ENCODE results near the gene RELA. TPM values are rescaled to one million over a fixed set of nuclear protein-coding genes. Genes with fewer than 3 reads are reported as not detected.

RELA gene
- total RNA-seq, 2 experiments from 2014 or later: 48.0 to 78.9 TPM

DNA sequence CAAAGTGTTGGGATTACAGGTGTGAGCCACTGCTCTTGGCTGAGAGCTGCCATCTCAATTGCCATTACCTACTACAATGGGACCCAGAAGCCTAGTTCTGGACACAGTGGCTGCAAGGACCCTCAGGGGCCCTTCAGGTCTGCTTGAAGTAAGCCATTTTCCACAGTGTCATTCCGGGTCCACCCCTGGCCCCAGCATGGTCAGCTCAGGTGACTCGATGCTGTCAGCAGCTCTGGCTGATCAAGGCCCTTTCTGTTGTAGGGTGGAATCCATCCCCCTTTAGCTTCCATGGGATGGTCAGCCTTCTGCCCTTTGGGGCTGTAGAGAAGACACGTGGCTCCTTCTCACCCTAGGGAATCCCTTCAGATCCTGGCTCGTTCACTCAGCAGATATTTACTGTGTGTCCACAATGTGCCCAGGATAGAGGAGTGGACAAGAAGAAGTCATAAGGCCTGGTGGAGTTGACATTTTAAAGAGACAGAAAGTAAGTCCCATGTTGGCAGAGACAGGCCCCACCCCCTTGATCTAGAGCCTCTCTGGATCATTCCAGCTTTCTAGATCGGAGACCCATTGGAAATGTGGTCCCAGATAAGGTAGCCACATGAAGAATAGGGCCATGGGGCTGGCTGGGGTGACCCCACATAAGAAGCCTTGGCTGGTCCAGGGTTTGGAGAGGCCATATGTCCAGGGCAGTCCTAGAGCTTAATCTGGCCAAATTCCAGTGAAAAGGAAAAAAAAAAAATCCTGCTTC is 34.3 kb upstream of the RELA start:
- ChIA-PET CTCF (ENCODE audit: unreplicated experiment) (no interaction called here), POLR2A (interaction anchor here (0.6 kb wide), 1 partner anchor 127 kb away, joined by 3 read pairs; no protein-coding TSS in a partner anchor)
- H3K36me3 ChIP-seq (ENCODE audit: insufficient read depth, low read length): no peaks in the 10 kb centered on the region
- TF ChIP-seq EZH2phosphoT487 (IDR thresholded peaks at IDR 0.05; ENCODE audit: borderline replicate concordance, low read depth, low read length): no peak
- TF ChIP-seq, protein P1, sequence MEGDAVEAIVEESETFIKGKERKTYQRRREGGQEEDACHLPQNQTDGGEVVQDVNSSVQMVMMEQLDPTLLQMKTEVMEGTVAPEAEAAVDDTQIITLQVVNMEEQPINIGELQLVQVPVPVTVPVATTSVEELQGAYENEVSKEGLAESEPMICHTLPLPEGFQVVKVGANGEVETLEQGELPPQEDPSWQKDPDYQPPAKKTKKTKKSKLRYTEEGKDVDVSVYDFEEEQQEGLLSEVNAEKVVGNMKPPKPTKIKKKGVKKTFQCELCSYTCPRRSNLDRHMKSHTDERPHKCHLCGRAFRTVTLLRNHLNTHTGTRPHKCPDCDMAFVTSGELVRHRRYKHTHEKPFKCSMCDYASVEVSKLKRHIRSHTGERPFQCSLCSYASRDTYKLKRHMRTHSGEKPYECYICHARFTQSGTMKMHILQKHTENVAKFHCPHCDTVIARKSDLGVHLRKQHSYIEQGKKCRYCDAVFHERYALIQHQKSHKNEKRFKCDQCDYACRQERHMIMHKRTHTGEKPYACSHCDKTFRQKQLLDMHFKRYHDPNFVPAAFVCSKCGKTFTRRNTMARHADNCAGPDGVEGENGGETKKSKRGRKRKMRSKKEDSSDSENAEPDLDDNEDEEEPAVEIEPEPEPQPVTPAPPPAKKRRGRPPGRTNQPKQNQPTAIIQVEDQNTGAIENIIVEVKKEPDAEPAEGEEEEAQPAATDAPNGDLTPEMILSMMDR (conservative IDR thresholded peaks at IDR 0.05; ENCODE audit: low read length): no peak
- no peak overlapping the region for H2AFZ ChIP-seq (ENCODE audit: low read length)
- no peaks in the 10 kb centered on the region for H3K4me1 ChIP-seq (ENCODE audit: insufficient read depth, low read length, poor library complexity, severe bottlenecking)
- H3K79me2 ChIP-seq (ENCODE audit: insufficient read depth, low read depth, low read length): no peaks in the 10 kb centered on the region
- no peak for DNase-seq (ENCODE audit: low spot score)
- H3K9me3 ChIP-seq (ENCODE audit: low read length): no peaks in the 10 kb centered on the region
- no peak overlapping the region for H3K4me2 ChIP-seq (ENCODE audit: low read length)
- H3K9me2 ChIP-seq (ENCODE audit: insufficient read depth, low read length): no peaks in the 10 kb centered on the region
- H3K27ac ChIP-seq (ENCODE audit: low read depth, low read length, poor library complexity, severe bottlenecking): no peak overlapping the region
- H3K4me3 ChIP-seq (ENCODE audit: low read depth, low read length, poor library complexity, severe bottlenecking): no peak overlapping the region
- H4K20me1 ChIP-seq (ENCODE audit: insufficient read depth, low read length): no peaks in the 10 kb centered on the region
- BruUV-seq (replicated peaks): no TSS peak
- intact Hi-C loops (cut with micrococcal nuclease; ENCODE audit: unreplicated experiment): no loop called here

GRCh38 chr11:65695459-65696241 is 32.9 kb upstream of the RELA start:
- Histone ChIP-seq H3K79me2 (ENCODE audit: insufficient read depth, low read depth, low read length) (no peaks in the 10 kb centered on the region), H3K27ac (ENCODE audit: low read depth, low read length, poor library complexity, severe bottlenecking) (no peak overlapping the region), H4K20me1 (ENCODE audit: insufficient read depth, low read length) (no peaks in the 10 kb centered on the region), H3K9me2 (ENCODE audit: insufficient read depth, low read length) (no peaks in the 10 kb centered on the region), H3K4me3 (ENCODE audit: low read depth, low read length, poor library complexity, severe bottlenecking) (no peak overlapping the region), H2AFZ (ENCODE audit: low read length) (no peak overlapping the region), H3K9me3 (ENCODE audit: low read length) (no peaks in the 10 kb centered on the region), H3K36me3 (ENCODE audit: insufficient read depth, low read length) (no peaks in the 10 kb centered on the region), H3K4me1 (ENCODE audit: insufficient read depth, low read length, poor library complexity, severe bottlenecking) (no peaks in the 10 kb centered on the region), H3K4me2 (ENCODE audit: low read length) (no peak overlapping the region)
- TF ChIP-seq EZH2phosphoT487 (IDR thresholded peaks at IDR 0.05; ENCODE audit: borderline replicate concordance, low read depth, low read length): no peak
- TF ChIP-seq, protein P1 (conservative IDR thresholded peaks at IDR 0.05; ENCODE audit: low read length): no peak
- intact Hi-C loops (cut with micrococcal nuclease; ENCODE audit: unreplicated experiment): no loop called here
- ChIA-PET CTCF (ENCODE audit: unreplicated experiment) (no interaction called here), POLR2A (interaction anchor here (0.7 to 0.8 kb wide), 2 partner anchors 9 to 324 kb away, joined by 3 read pairs; no protein-coding TSS in a partner anchor)
- no TSS peak for BruUV-seq (replicated peaks)
- no peak for DNase-seq (ENCODE audit: low spot score)

Data from OCI-LY7 (cell line).